Keratinocyte (primary cell): ENCODE measurements around the gene NAA80. TPM values are rescaled to one million over a fixed set of nuclear protein-coding genes. Genes with fewer than 3 reads are reported as not detected.
A peak's percentile ranks its signal among the peaks of the same experiment; 100 is the strongest.

Source experiments
- DNase-seq: peaks from one replicate; pipeline ENCODE4 v3.0.0-alpha.2; 2011; ENCODE audit warnings: low read depth, missing footprints, low spot score
- FAIRE-seq: peaks from 2 replicates; lab custom pipeline; 2011; peaks lifted over from hg19 to GRCh38; lab: Jason Lieb, UNC
- H2AFZ ChIP-seq: 2 replicates; pipeline ENCODE4 v1.6.0; 2012; ENCODE audit warnings: low read length, control low read depth, inconsistent platforms; ENCODE audit not compliant: control insufficient read depth
- H3K27ac ChIP-seq: 2 replicates; pipeline ENCODE4 v1.5.1; 2011; ENCODE audit warnings: low read length; ENCODE audit not compliant: control insufficient read depth, insufficient read depth
- H3K27me3 ChIP-seq: 3 replicates; pipeline ENCODE4 v1.6.0; 2011; ENCODE audit warnings: low read length; ENCODE audit not compliant: control insufficient read depth, insufficient read depth; ENCODE audit errors: extremely low read depth
- H3K36me3 ChIP-seq, 2 experiments: 2 replicates in 1 of 2; 3 replicates in 1 of 2; pipeline ENCODE4 v1.5.1; 2011; ENCODE audit warnings: low read length in 2 of 2, mild to moderate bottlenecking in 1 of 2; ENCODE audit not compliant: control insufficient read depth in 2 of 2, insufficient read depth in 2 of 2; ENCODE audit errors: extremely low read depth in 1 of 2
- H3K4me1 ChIP-seq: 3 replicates; pipeline ENCODE4 v1.5.1; 2011; ENCODE audit warnings: low read length; ENCODE audit not compliant: control insufficient read depth, insufficient read depth; ENCODE audit errors: extremely low read depth
- H3K4me2 ChIP-seq: 3 replicates; pipeline ENCODE4 v1.6.0; 2011; ENCODE audit warnings: low read depth, low read length; ENCODE audit not compliant: control insufficient read depth, insufficient read depth; ENCODE audit errors: extremely low read depth
- H3K4me3 ChIP-seq, 3 experiments: fragments of 200-600 bp in 1 of 3; sonication (generic) in 1 of 3; 2 replicates in 2 of 3; 3 replicates in 1 of 3; pipeline ENCODE4 v1.5.1; 2011 to 2016; ENCODE audit warnings: low read length in 3 of 3, mild to moderate bottlenecking in 3 of 3, control low read depth in 2 of 3, inconsistent platforms in 1 of 3, low read depth in 1 of 3, mixed read lengths in 1 of 3, mixed run types in 1 of 3, moderate library complexity in 1 of 3; ENCODE audit not compliant: control insufficient read depth in 2 of 3, insufficient read depth in 2 of 3; ENCODE audit errors: extremely low read depth in 1 of 3
- H3K79me2 ChIP-seq: 2 replicates; pipeline ENCODE4 v1.6.0; 2012; ENCODE audit warnings: low read length; ENCODE audit not compliant: control insufficient read depth, insufficient read depth
- H3K9ac ChIP-seq: 3 replicates; pipeline ENCODE4 v1.6.0; 2011; ENCODE audit warnings: low read length; ENCODE audit not compliant: control insufficient read depth, insufficient read depth; ENCODE audit errors: extremely low read depth
- H3K9me1 ChIP-seq: 3 replicates; pipeline ENCODE4 v1.6.0; 2011; ENCODE audit warnings: low read length; ENCODE audit not compliant: control insufficient read depth, insufficient read depth; ENCODE audit errors: extremely low read depth
- H3K9me3 ChIP-seq: 2 replicates; pipeline ENCODE4 v1.5.1; 2012; ENCODE audit warnings: low read depth, low read length; ENCODE audit not compliant: control insufficient read depth
- H4K20me1 ChIP-seq: 3 replicates; pipeline ENCODE4 v1.6.0; 2011; ENCODE audit warnings: low read length; ENCODE audit not compliant: control insufficient read depth, insufficient read depth; ENCODE audit errors: extremely low read depth
- EZH2 ChIP-seq: IDR thresholded peaks from one replicate; pipeline ENCODE4 v1.6.1; 2012; ENCODE audit warnings: inconsistent platforms, mild to moderate bottlenecking, low read length, moderate library complexity
- dilution Hi-C: fragments of 300-500 bp; cut with MboI; formaldehyde crosslinking; loops from one replicate; pipeline ENCODE4 v1.7.0; 2020; ENCODE audit warnings: low sequenced_read_pairs; ENCODE audit not compliant: extremely low pct_ligation_motif_present
- polyA plus RNA-seq, 5 experiments: library from polyadenylated mRNA; depleted of rRNA in 3 of 5; stranded (reverse) in 3 of 5; stranded (forward) in 1 of 5; unstranded in 1 of 5; fragments of >200 nt; gene quantifications; 1 replicate in 1 of 5; 2 replicates in 3 of 5; 3 replicates in 1 of 5; pipeline versions ENCODE4 v1.2.1 to v1.2.3, GENCODE V29; 2011 to 2012; ENCODE audit warnings: missing spikeins in 2 of 5, low read depth in 1 of 5, low replicate concordance in 1 of 5
- TF ChIP-seq, protein P1 (sequence below), 3 experiments: IDR thresholded peaks in 1 of 3; conservative IDR thresholded peaks in 1 of 3; optimal IDR thresholded peaks in 1 of 3; 2 replicates in 2 of 3; 3 replicates in 1 of 3; pipeline versions ENCODE3 to v1.5.1; 2011; ENCODE audit warnings: low read length in 3 of 3, mild to moderate bottlenecking in 3 of 3, moderate library complexity in 2 of 3, control low read depth in 1 of 3, inconsistent platforms in 1 of 3; ENCODE audit not compliant: insufficient read depth in 2 of 3; ENCODE audit errors: extremely low read depth in 1 of 3

Gene NAA80
- polyA plus RNA-seq, 1 donor (not counting 4 experiments of a cell fraction or from before 2014, with no cell fraction given), result 6.1 TPM

DNA sequence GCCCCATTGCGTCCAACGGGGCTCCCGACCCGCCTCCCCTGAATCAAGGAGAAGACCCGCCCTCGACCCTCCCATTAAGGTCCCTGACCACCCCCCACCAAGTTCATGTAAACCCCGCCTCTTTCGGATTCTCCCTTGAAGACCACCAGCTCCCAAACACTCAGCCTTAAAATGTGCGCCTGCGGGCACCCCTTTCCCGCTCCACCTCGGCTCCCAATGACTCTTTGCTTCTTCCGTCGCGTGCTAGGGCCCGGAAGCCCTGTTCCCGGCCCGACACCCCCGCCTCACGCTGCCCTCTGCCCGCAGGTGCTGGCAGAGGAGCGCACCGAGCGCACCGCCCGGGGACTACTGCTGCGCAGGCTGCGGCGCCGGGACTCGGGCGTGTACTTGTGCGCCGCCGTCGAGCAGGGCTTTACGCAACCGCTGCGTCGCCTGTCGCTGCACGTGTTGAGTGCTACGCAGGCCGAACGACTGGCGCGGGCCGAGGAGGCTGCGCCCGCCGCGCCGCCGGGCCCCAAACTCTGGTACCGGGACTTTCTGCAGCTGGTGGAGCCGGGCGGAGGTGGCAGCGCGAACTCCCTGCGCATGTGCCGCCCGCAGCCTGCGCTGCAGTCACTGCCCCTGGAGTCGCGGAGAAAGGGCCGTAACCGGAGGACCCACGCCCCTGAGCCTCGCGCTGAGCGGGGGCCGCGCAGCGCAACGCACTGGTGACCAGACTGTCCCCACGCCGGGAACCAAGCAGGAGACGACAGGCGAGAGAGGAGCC, 23.0 kb downstream of the NAA80 start:
- Histone ChIP-seq H3K79me2 (no peaks in the 10 kb centered on the region), H3K9me3 (no peaks in the 10 kb centered on the region), H3K27me3 (peaks cover 40% of the 10 kb centered on the region), H3K36me3 (no peaks in the 10 kb centered on the region), H3K4me3 (no peak overlapping the region), H3K4me1 (peaks cover 3% of the 10 kb centered on the region), H3K9ac (no peak overlapping the region), H2AFZ (no peak overlapping the region), H4K20me1 (no peaks in the 10 kb centered on the region), H3K27ac (no peak overlapping the region), H3K9me1 (no peaks in the 10 kb centered on the region), H3K4me2 (no peak overlapping the region)
- peak; percentile 49 for TF ChIP-seq EZH2
- TF ChIP-seq, protein P1, sequence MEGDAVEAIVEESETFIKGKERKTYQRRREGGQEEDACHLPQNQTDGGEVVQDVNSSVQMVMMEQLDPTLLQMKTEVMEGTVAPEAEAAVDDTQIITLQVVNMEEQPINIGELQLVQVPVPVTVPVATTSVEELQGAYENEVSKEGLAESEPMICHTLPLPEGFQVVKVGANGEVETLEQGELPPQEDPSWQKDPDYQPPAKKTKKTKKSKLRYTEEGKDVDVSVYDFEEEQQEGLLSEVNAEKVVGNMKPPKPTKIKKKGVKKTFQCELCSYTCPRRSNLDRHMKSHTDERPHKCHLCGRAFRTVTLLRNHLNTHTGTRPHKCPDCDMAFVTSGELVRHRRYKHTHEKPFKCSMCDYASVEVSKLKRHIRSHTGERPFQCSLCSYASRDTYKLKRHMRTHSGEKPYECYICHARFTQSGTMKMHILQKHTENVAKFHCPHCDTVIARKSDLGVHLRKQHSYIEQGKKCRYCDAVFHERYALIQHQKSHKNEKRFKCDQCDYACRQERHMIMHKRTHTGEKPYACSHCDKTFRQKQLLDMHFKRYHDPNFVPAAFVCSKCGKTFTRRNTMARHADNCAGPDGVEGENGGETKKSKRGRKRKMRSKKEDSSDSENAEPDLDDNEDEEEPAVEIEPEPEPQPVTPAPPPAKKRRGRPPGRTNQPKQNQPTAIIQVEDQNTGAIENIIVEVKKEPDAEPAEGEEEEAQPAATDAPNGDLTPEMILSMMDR (optimal IDR thresholded peaks at IDR 0.05 in 1 of 3, IDR thresholded peaks at IDR 0.05 in 1 of 3, conservative IDR thresholded peaks at IDR 0.05 in 1 of 3; ENCODE audit: extremely low read depth in 1 of 3, insufficient read depth in 2 of 3, low read length in 3 of 3), result no peak
- FAIRE-seq (no peak), DNase-seq (no peak)
- dilution Hi-C loops, result no loop called here

DNA sequence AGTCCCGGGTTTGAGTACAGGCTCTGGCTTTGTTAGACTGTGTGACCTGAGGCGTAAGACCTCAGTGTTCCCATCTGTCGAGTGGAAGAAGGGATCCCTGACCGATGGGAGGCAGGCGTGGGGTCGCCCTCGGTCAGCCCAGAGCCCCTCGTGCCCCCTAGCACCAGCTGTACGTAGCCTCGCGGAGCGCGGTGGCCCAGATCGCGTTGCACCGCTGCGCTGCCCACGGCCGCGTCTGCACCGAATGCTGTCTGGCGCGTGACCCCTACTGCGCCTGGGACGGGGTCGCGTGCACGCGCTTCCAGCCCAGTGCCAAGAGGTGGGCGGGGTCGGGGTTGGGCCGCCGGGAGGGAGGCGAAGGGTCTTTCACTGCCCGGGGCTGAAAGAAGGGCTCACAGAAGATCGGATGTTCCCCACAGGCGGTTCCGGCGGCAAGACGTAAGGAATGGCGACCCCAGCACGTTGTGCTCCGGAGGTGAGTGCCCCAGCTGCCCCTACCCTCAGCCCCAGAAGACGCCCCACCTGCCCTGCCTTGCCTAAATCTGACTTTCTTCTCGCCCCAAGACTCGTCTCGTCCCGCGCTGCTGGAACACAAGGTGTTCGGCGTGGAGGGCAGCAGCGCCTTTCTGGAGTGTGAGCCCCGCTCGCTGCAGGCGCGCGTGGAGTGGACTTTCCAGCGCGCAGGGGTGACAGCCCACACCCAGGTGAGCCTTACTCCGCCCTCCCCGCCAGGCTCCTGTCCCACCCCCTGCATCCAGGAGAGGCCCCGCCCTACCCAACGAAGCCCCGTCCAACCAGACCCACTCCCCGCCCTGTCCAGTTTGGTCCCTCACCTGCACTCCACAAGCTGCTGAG, 23.8 kb downstream of the NAA80 start:
- no peak for FAIRE-seq

More for the DNA sequence above, 23.8 kb downstream of the NAA80 start:
- Histone ChIP-seq H3K4me2 (no peak overlapping the region), H3K27ac (no peak overlapping the region), H3K79me2 (no peaks in the 10 kb centered on the region), H3K4me1 (peaks cover 8% of the 10 kb centered on the region), H3K36me3 (no peaks in the 10 kb centered on the region), H3K4me3 (no peak overlapping the region), H3K9me3 (no peaks in the 10 kb centered on the region), H3K9me1 (no peaks in the 10 kb centered on the region), H4K20me1 (no peaks in the 10 kb centered on the region), H2AFZ (no peak overlapping the region), H3K9ac (no peak overlapping the region), H3K27me3 (peaks cover 40% of the 10 kb centered on the region)
- dilution Hi-C loops, result no loop called here
- DNase-seq, result no peak
- TF ChIP-seq, protein P1 (optimal IDR thresholded peaks at IDR 0.05 in 1 of 3, IDR thresholded peaks at IDR 0.05 in 1 of 3, conservative IDR thresholded peaks at IDR 0.05 in 1 of 3; ENCODE audit: extremely low read depth in 1 of 3, insufficient read depth in 2 of 3, low read length in 3 of 3), result no peak
- peak; percentile 63 for TF ChIP-seq EZH2
